GDM1 (cell line): ENCODE data around the gene AP4S1.

ENCODE experiments used
- DNase-seq: peaks from one replicate; lab custom pipeline; 2025; lab: John Stamatoyannopoulos, UW

Gene AP4S1

DNA sequence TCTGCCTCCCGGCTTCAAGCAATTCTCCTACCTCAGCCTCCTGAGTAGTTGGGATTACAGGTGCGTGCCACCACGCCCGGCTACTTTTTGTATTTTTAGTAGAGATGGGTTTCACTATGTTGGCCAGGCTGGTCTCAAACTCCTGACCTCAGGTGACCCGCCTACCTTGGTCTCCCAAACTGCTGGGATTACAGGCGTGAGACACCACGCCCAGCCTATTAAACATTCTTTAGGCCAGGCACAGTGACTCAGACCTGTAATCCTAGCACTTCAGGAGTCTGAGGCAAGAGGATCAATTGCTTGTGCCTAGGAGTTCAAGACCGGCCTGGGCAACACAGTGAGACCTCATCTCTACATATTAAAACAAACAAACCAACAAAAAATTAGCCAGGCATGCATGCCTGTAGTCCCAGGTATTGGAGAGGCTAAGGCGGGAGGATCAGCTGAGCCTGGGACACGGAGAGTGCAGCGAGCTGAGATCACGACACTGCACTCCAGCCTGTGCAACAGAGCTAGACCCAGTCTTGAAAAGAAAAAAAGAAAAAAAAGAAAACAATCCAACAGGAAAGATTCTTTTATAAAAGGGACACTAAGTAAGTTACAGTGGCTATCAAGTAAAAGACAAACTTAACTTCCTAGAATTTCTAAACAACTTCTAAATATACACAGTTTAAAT is 111.9 kb downstream of the AP4S1 start:
- no peak for DNase-seq

DNA sequence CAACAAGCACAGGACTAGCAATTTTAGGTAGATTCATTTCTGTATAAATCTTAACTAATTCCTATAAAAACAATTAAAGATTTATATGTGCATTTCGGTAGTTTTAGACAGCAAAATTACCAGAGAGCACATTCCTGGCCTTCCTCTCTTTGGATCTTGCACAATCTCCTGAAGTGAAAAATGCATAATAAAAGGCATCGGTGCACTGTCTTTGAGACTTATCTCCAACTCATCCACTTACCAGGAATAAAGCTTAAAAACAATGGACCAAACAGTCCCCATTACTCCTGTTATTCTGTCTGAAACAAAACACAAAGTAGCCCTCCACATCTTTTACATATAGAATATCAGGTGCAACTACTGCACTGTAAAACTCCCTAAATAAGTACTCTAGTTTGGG is 112.9 kb downstream of the AP4S1 start:
- no peak for DNase-seq

DNA sequence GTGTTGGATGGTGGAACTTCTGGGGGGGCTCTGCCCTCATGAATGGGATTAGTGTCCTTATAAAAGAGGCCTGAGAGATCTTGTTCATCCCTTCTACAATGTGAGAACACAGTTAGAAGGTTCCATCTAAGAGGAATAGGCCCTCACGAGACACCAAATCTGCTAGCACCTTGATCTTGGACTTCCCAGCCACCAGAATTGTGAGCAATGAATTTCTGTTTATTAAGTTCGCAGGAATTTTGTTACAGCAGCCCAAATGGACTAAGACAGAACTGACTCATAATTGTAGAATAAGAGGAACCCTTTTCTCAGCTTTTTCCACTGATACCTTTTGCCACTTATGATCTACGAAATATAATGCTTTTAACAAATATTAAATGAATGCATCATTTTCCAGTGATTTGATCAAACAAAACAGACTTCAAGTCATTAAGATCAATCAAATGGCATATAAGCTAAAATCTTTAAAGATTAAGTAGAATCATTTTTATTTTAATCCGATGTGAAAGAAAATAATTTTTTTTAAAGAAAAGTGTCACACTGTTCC is 113.9 kb downstream of the AP4S1 start:
- DNase-seq, result no peak

DNA sequence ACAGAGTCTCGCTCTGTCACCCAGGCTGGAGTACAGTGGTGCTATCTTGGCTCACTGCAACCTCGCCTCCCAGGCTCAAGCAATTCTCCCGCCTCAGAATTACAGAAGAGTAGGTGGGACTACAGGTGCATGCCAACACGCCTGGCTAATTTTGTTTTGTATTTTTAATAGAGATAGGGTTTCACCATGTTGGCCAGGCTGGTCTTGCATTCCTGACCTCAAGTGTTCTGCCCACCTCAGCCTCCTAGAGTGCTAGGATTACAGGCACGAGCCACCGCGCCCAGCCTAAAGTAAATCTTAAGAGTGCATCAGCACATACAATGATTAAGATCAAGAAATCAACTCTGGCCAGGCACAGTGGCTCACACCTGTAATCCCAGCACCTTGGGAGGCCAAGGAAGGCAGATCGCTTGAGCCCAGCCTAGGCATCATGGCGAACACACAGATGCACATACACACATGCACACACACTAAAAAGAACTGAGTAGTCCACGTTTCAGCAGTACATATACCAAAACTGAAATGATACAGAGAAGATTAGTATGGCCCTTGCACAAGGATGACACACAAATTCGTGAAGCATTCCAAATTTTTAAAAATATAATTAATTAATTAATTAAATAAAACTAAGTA is 117.1 kb downstream of the AP4S1 start:
- no peak for DNase-seq
